Heart right ventricle (tissue), 16 donors: ENCODE results near the gene STK24. TPM values are rescaled to one million over a fixed set of nuclear protein-coding genes. Genes with fewer than 3 reads are reported as not detected.

Source experiments
- ATAC-seq, 8 donors: fragments of 200-7000 bp; cut with Tn5 transposase; one replicate each; pipeline ENCODE4 v1.9.1; 2020; ENCODE audit warnings: mild to moderate bottlenecking in 8 of 8, moderate library complexity in 8 of 8, moderate number of reproducible peaks in 1 of 8
- DNase-seq, 2 donors: peaks; one replicate each; pipeline ENCODE4 v3.0.0-alpha.2; 2020
- H3K27ac ChIP-seq, 10 donors: fragments of 200-600 bp; sonication (generic) in 2 of 10; one replicate each; pipeline versions ENCODE4 v1.5.0 to v1.8.0; 2020 to 2022; ENCODE audit warnings: mild to moderate bottlenecking in 3 of 10
- H3K27me3 ChIP-seq, 7 donors: fragments of 200-600 bp; one replicate each; pipeline ENCODE4 v1.8.0; 2021 to 2022; ENCODE audit warnings: mild to moderate bottlenecking in 2 of 7
- H3K36me3 ChIP-seq, 9 donors: fragments of 200-600 bp; sonication (generic) in 1 of 9; one replicate each; pipeline versions ENCODE4 v1.5.0 to v1.8.0; 2020 to 2022; ENCODE audit warnings: mild to moderate bottlenecking in 2 of 9
- H3K4me1 ChIP-seq, 9 donors: fragments of 200-600 bp; sonication (generic) in 1 of 9; one replicate each; pipeline versions ENCODE4 v1.5.0 to v1.8.0; 2020 to 2022; ENCODE audit warnings: mild to moderate bottlenecking in 4 of 9
- H3K4me3 ChIP-seq, 10 donors: fragments of 200-600 bp; sonication (generic) in 2 of 10; one replicate each; pipeline versions ENCODE4 v1.5.0 to v1.8.0; 2020 to 2022; ENCODE audit warnings: mild to moderate bottlenecking in 7 of 10, moderate library complexity in 2 of 10
- H3K9me3 ChIP-seq, 11 donors: fragments of 200-600 bp in 10 of 11; sonication (generic) in 2 of 11; one replicate each; pipeline versions ENCODE4 v1.5.0 to v1.8.0; 2013 to 2022; ENCODE audit warnings: mild to moderate bottlenecking in 2 of 11, control low read depth in 1 of 11, moderate library complexity in 1 of 11
- WGBS, 2 donors: extraction: QIAGEN DNeasy Blood & Tissue Kit; methylation state at CpG; one replicate each; pipeline ENCODE4 v1.1.7; 2013; ENCODE audit warnings: inconsistent platforms in 1 of 2; 5-methylcytosine and 5-hydroxymethylcytosine counted together
- intact Hi-C, 10 donors: fragments of 100-400 bp; cut with DNase I; formaldehyde crosslinking; loops; one replicate each; pipeline versions ENCODE4 v1.11.1 to v1.14.2; 2022
- polyA plus RNA-seq, 2 donors: library from polyadenylated mRNA; stranded (reverse); fragments of 200-250 nt; gene quantifications; one replicate each; pipeline ENCODE4 v1.2.3, GENCODE V29; 2013
- total RNA-seq, 10 donors: library from RNA; stranded (reverse); fragmentation: NEBNext Ultra II Directional in 3 of 10; extraction: Animal tissue kit (Norgen Biotek cat#: 25700) in 3 of 10; gene quantifications; one replicate each; pipeline versions ENCODE4 v1.2.1 to v1.2.4, GENCODE V29; 2021 to 2023
- TF ChIP-seq, protein P1 (sequence below), 9 donors: fragments of 200-600 bp; sonication (generic) in 2 of 9; IDR thresholded peaks; one replicate each; pipeline versions ENCODE4 v1.5.0 to v1.8.0; 2021 to 2022; ENCODE audit warnings: antibody characterized with exemption in 9 of 9, mild to moderate bottlenecking in 5 of 9, moderate library complexity in 1 of 9
- donor health status: Arrhythmogenic right ventricular cardiomyopathy.
- donor health status: ischemic (EF 13 %, LVEDD 7.1; RV severe dilation, severe dysfunction).
- donor health status: healthy with polysubstance abuse.
- donor health status: DM: no; HTN: yes; CAD: no.
- donor health status: DM: no; HTN: no; CAD: no.
- donor health status: ischemic (EF 25% LVEDD 6.9; RV normal size, moderate dysfunction).
- donor health status: ischemic (EF 25% LVEDD 5.7; RV mildly dilated, moderate dysfunction).
- donor health status: healthy.
- donor health status: DM: yes; HTN: yes; CAD: no.
- donor health status: Ischemic cardiomyopathy.
- donor health status: ischemic (EF 35%, LVEDD 5.7; RV mildly dilated, moderate dysfunction).
- donor health status: nonischemic (EF 11% LVEDD 7.7; RV severe dilation, severe dysfunction).
- donor health status: DM: yes; HTN: yes; CAD: no.
- donor health status: PGD.
- donor health status: ischemic (EF 29% LVEDD 5.4; RV normal size, mild dysfunction).
- donor health status: nonischemic (EF 23%, LVEDD 6.1; RV moderate dilation, normal function).

Gene STK24
- total and polyA plus RNA-seq, 12 donors = 20.8 to 72.9 (median 61.5) TPM

- no peak overlapping the region for H3K4me3 ChIP-seq
- ATAC-seq = no peak
- H3K36me3 ChIP-seq = peaks cover 0 to 48% (median 0%) of the 10 kb centered on the region in 9 donors
- H3K27me3 ChIP-seq = no peaks in the 10 kb centered on the region
- WGBS, 2 donors = 96 to 97% methylated on average over 10 of the region's 10 CpGs
- TF ChIP-seq, protein P1, sequence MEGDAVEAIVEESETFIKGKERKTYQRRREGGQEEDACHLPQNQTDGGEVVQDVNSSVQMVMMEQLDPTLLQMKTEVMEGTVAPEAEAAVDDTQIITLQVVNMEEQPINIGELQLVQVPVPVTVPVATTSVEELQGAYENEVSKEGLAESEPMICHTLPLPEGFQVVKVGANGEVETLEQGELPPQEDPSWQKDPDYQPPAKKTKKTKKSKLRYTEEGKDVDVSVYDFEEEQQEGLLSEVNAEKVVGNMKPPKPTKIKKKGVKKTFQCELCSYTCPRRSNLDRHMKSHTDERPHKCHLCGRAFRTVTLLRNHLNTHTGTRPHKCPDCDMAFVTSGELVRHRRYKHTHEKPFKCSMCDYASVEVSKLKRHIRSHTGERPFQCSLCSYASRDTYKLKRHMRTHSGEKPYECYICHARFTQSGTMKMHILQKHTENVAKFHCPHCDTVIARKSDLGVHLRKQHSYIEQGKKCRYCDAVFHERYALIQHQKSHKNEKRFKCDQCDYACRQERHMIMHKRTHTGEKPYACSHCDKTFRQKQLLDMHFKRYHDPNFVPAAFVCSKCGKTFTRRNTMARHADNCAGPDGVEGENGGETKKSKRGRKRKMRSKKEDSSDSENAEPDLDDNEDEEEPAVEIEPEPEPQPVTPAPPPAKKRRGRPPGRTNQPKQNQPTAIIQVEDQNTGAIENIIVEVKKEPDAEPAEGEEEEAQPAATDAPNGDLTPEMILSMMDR (IDR thresholded peaks at IDR 0.05) = no peak
- no peak for DNase-seq
- peaks cover 0 to 4% (median 0%) of the 10 kb centered on the region in 9 donors for H3K4me1 ChIP-seq
- H3K27ac ChIP-seq = no peak overlapping the region
- intact Hi-C loops = loop anchor here in 2 of 10 donors (10.0 kb wide), 1 partner anchor 579 kb away; no protein-coding TSS in a partner anchor
- no peaks in the 10 kb centered on the region for H3K9me3 ChIP-seq
These were observed 143.3 kb downstream of the STK24 start for GRCh38 chr13:98433654-98434053.

DNA sequence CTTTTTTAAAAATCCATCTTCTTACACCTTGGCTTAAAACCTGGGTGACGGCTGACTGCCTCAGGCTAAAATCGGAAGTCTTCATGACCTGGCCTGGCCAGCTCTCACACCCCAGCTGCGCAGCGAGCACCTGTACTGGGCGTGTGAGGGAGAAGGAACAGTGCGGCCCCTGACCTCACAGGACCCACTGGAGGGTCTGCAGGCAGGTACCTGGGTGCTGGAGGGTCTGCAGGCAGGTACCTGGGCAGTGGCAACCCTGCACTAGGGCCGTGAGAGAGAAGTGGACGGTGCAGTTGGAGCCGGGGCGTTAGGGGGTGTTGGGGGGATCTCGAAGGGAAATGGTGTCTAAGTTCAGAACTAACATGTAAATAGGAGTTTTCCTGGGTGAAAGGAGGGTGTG is 144.3 kb downstream of the STK24 start:
- WGBS, 2 donors = 97 to 99% methylated on average over 11 of the region's 11 CpGs
- Histone ChIP-seq H3K4me1 (peaks cover 0 to 6% (median under 1%) of the 10 kb centered on the region in 9 donors), H3K27me3 (no peaks in the 10 kb centered on the region), H3K36me3 (peaks cover 0 to 50% (median 0%) of the 10 kb centered on the region in 9 donors), H3K27ac (no peak overlapping the region), H3K9me3 (no peaks in the 10 kb centered on the region), H3K4me3 (no peak overlapping the region)
- ATAC-seq (no peak), DNase-seq (no peak)
- TF ChIP-seq, protein P1 (IDR thresholded peaks at IDR 0.05) = no peak
- intact Hi-C loops = loop anchor here in 2 of 10 donors (10.0 kb wide), 1 partner anchor 578 kb away; no protein-coding TSS in a partner anchor

DNA sequence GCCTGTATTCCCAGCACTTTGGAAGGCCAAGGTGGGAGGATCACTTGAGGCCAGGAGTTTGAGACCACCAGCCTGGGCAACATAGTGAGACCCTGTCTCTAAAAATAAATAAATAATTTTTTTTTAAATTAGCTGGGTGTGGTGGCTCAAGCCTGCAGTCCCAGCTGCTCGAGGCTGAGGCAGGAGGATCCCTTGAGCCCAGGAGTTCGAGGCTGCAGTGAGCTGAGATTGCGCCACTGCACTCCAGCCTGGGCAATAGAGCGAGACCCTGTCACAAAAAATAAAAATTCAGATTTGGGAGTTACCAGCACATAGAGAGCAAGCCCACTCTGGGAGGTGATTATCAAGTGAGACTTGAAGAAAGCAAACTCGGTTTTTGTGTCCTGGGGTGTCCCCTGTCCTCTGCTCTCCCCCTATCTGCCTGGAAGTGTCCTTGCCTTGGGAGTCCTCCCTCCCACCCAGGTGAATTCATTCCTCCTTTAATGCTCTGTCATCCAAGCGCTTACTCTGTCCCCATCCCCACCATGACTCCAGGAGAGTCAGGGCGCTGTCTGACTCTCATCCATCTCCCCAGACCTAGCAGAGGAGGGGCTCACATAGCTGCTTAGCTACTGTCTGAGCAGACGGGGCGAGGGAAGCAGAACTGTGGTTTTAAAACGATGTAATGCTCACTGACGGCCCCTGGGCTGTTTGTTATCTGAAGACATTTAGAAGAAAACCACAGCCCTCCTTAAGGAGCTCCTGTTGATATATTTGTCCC is 146.8 kb downstream of the STK24 start:
- no peak for ATAC-seq

GRCh38 chr13:98429531-98429930 is 147.4 kb downstream of the STK24 start:
- peaks cover 0 to 56% (median 7%) of the 10 kb centered on the region in 9 donors for H3K36me3 ChIP-seq
- TF ChIP-seq, protein P1 (IDR thresholded peaks at IDR 0.05) = no peak
- no peak overlapping the region for H3K27ac ChIP-seq
- H3K27me3 ChIP-seq = no peaks in the 10 kb centered on the region
- no peak for DNase-seq
- peaks cover 0 to 12% (median 0%) of the 10 kb centered on the region in 9 donors for H3K4me1 ChIP-seq
- intact Hi-C loops = loop anchor here in 2 of 10 donors (10.0 kb wide), 1 partner anchor 285 kb away; the partner anchor contains the start of gene FARP1 (in 2 of the 2)
- no peaks in the 10 kb centered on the region for H3K9me3 ChIP-seq
- 92 to 95% methylated on average over 7 of the region's 7 CpGs for WGBS, 2 donors
- no peak for ATAC-seq
- no peak overlapping the region for H3K4me3 ChIP-seq

More for the DNA sequence above, 146.8 kb downstream of the STK24 start:
- no peak overlapping the region for H3K4me3 ChIP-seq
- no peak for DNase-seq
- TF ChIP-seq, protein P1 (IDR thresholded peaks at IDR 0.05) = no peak
- peaks cover 0 to 12% (median 0%) of the 10 kb centered on the region in 9 donors for H3K4me1 ChIP-seq
- peaks cover 0 to 51% (median 7%) of the 10 kb centered on the region in 9 donors for H3K36me3 ChIP-seq
- H3K9me3 ChIP-seq = no peaks in the 10 kb centered on the region
- 82 to 86% methylated on average over 11 of the region's 11 CpGs for WGBS, 2 donors
- intact Hi-C loops = loop anchor here in 3 of 10 donors (10.0 kb wide), 2 partner anchors 285 to 575 kb away; partner anchors contain the start of gene FARP1 (in 2 of the 3)
- no peak overlapping the region for H3K27ac ChIP-seq
- no peaks in the 10 kb centered on the region for H3K27me3 ChIP-seq
